ENCODE data around the gene WDR1.

GRCh38 chr4:10078481-10079233, 37.9 kb downstream of the WDR1 start:
- TF ChIP-seq CTCF (IDR thresholded peaks at IDR 0.05) (no peak), POLR2A (IDR thresholded peaks at IDR 0.05) (no peak)

Measured in testis (tissue), 2 donors.